RWPE1 (cell line): ENCODE data around the gene STRN3.
"Not testable (repeated sequence)": the region's sequence is repeated elsewhere in the genome, so short reads cannot be mapped to it uniquely, and the experiment has no call there.

Source experiments
- CTCF ChIA-PET: fragments of 350-600 bp; sonication (Branson Sonifier 250); formaldehyde crosslinking; extraction: SDS; loops from one replicate; lab custom pipeline; 2021; lab: Yijun Ruan, JAX
- POLR2A ChIA-PET: fragments of 400-600 bp; formaldehyde crosslinking; extraction: SDS; loops from one replicate; lab custom pipeline; 2020; ENCODE audit warnings: antibody characterized with exemption; ENCODE audit not compliant: low non-redundant PET; lab: Yijun Ruan, JAX
- DNase-seq: peaks from one replicate; pipeline ENCODE4 v3.0.0; 2012; ENCODE audit warnings: low spot score
- H3K27ac ChIP-seq: fragments of 450-650 bp; 2 replicates; pipeline ENCODE4 v1.5.1; 2017
- TF ChIP-seq, protein P1 (sequence below): fragments of 450-650 bp; conservative IDR thresholded peaks from 2 replicates; pipeline ENCODE4 v1.5.1; 2017; ENCODE audit warnings: low read depth, mild to moderate bottlenecking

Gene STRN3

DNA sequence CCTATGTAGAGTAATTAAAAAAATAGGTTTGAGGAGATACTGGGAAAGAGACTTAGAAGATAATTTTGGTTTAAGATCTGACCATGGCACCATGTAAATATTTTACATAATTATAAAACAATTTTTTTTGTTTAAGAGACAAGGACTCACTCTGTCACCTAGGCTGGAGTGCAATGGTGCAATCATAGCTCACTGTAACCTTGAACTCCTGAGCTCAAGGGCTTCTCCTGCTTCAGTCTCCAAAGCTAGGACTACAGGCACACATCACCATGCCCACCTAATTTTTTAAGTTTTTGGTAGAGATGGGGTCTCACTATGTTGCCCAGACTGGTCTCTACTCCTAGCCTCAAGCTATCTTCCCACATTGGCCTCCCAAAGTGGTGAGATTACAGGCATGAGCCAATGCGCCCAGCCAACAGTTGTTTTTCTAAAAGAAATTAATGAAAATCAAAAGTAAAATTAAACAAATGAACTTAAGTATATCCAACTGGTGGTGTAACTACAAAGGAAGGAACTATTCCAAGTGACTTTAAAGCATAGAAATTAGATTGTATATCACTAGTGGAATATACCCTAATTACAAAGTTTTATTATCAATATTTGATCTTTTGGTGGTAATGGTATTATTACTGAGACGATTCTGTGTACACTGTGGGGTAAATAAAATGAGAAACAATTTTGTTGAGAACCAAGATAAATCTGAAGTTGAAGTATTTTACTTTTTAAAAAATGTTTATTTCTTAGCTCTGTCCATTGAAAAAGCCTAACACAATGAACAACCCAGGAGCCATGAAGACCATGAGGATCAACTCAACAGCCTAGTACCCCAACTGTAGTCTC is 122.7 kb downstream of the STRN3 start:
- CTCF ChIA-PET, result interaction anchor here (0.6 to 0.7 kb wide), 3 partner anchors 9 to 267 kb away, joined by 3 to 4 read pairs (median 3); no protein-coding TSS in a partner anchor
- no peak for DNase-seq
- POLR2A ChIA-PET, result no interaction called here
- H3K27ac ChIP-seq, result no peak overlapping the region
- TF ChIP-seq, protein P1, sequence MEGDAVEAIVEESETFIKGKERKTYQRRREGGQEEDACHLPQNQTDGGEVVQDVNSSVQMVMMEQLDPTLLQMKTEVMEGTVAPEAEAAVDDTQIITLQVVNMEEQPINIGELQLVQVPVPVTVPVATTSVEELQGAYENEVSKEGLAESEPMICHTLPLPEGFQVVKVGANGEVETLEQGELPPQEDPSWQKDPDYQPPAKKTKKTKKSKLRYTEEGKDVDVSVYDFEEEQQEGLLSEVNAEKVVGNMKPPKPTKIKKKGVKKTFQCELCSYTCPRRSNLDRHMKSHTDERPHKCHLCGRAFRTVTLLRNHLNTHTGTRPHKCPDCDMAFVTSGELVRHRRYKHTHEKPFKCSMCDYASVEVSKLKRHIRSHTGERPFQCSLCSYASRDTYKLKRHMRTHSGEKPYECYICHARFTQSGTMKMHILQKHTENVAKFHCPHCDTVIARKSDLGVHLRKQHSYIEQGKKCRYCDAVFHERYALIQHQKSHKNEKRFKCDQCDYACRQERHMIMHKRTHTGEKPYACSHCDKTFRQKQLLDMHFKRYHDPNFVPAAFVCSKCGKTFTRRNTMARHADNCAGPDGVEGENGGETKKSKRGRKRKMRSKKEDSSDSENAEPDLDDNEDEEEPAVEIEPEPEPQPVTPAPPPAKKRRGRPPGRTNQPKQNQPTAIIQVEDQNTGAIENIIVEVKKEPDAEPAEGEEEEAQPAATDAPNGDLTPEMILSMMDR, result no peak

GRCh38 chr14:30897121-30897520 is 129.1 kb downstream of the STRN3 start:
- H3K27ac ChIP-seq, CTCF ChIA-PET, POLR2A ChIA-PET, DNase-seq: not testable (repeated sequence)

- CTCF ChIA-PET, result no interaction called here
- no peak overlapping the region for H3K27ac ChIP-seq
- TF ChIP-seq, protein P1, result no peak
- POLR2A ChIA-PET, result no interaction called here
- DNase-seq, result no peak
Observed at GRCh38 chr14:30896435-30896834, 129.7 kb downstream of the STRN3 start.

GRCh38 chr14:30894923-30895515 is 131.2 kb downstream of the STRN3 start:
- TF ChIP-seq, protein P1, result no peak
- ChIA-PET CTCF (interaction anchor here (0.6 to 0.7 kb wide), 3 partner anchors 8 to 893 kb away, joined by 3 read pairs; no protein-coding TSS in a partner anchor), POLR2A (no interaction called here)
- H3K27ac ChIP-seq, result no peak overlapping the region
- no peak for DNase-seq

GRCh38 chr14:30893819-30894218 is 132.4 kb downstream of the STRN3 start:
- POLR2A ChIA-PET, result no interaction called here
- CTCF ChIA-PET, result no interaction called here
- DNase-seq, result no peak
- TF ChIP-seq, protein P1, result no peak
- H3K27ac ChIP-seq, result no peak overlapping the region

DNA sequence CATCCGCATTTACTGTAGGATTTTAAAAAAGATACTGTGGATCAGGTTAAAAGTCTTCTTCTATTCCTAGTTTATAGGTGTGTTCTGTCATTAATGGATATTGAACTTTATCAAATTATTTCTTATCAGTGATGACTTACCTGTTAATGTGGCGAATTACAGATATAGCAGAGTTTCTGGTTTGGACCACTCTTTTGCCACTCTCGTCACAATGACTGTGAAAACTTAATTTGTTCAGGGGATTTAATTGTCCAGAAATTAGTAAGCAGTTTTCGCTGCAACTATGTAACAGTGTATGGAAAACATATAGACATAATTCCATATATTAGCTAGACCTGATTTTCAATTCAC is 137.0 kb downstream of the STRN3 start:
- DNase-seq, result no peak
- ChIA-PET POLR2A (no interaction called here), CTCF (no interaction called here)
- H3K27ac ChIP-seq, result no peak overlapping the region
- TF ChIP-seq, protein P1, result no peak
